Neural progenitor cell (in vitro differentiated cells): Measurements from ENCODE around the gene MGMT.

Experiments used
- EZH2 ChIP-seq: fragments of 200-600 bp; sonication (generic); IDR thresholded peaks from 2 replicates; pipeline ENCODE4 v1.6.1; 2017; ENCODE audit warnings: antibody characterized with exemption, mild to moderate bottlenecking, moderate library complexity
- TF ChIP-seq, protein P1 (sequence below): fragments of 200-600 bp; sonication (generic); IDR thresholded peaks from 2 replicates; pipeline ENCODE4 v1.5.1; 2017; ENCODE audit warnings: antibody characterized with exemption, mild to moderate bottlenecking

DNA sequence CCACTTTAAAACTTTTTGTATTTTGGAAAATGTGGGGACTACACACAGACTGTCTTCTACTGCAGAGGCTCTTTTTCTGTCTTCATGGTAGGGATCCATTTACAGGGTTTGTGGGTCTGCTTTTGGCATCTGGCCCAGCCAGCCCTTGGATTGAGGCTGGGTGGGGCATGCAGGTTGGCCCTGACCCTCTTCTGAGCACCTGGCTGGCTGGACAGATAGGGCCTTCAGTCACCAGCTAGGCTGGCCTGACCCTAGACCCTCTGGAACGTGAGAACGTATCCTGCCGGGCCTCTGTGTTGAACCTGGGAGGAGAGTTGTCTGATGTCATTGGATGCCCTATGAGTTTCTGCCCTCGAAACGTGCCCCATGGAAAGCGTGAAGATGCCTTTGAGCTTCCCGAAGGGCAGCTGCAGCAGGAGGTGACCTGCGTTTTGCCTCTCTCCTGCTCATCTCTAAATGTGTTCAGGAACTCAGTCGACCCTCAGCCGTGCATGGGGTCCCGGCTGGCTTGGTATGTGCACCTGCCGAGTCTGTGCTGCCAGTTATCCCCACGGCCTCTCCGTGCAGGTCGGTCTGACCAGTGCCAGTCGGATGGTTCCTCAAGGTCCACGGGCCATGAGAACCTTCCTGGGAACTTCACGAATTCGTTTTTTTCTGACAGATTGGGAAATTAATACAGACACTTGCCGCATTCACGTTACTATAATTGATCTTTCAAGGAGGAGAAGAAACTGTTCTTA is 74.9 kb downstream of the MGMT start:
- TF ChIP-seq, protein P1, sequence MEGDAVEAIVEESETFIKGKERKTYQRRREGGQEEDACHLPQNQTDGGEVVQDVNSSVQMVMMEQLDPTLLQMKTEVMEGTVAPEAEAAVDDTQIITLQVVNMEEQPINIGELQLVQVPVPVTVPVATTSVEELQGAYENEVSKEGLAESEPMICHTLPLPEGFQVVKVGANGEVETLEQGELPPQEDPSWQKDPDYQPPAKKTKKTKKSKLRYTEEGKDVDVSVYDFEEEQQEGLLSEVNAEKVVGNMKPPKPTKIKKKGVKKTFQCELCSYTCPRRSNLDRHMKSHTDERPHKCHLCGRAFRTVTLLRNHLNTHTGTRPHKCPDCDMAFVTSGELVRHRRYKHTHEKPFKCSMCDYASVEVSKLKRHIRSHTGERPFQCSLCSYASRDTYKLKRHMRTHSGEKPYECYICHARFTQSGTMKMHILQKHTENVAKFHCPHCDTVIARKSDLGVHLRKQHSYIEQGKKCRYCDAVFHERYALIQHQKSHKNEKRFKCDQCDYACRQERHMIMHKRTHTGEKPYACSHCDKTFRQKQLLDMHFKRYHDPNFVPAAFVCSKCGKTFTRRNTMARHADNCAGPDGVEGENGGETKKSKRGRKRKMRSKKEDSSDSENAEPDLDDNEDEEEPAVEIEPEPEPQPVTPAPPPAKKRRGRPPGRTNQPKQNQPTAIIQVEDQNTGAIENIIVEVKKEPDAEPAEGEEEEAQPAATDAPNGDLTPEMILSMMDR: no peak
- TF ChIP-seq EZH2: no peak
